Right lobe of liver (tissue), 4 donors: ENCODE results near the gene ATG5.

Experiments
- CTCF ChIP-seq, 4 donors: fragments of 200-600 bp in 3 of 4; fragments of 450-650 bp in 1 of 4; IDR thresholded peaks; one replicate each; pipeline versions ENCODE4 v1.5.1 to v1.8.0; 2016 to 2022; ENCODE audit warnings: antibody characterized with exemption in 4 of 4, mild to moderate bottlenecking in 2 of 4
- POLR2A ChIP-seq: fragments of 450-650 bp; IDR thresholded peaks from one replicate; pipeline ENCODE4 v1.6.1; 2017; ENCODE audit warnings: antibody characterized with exemption, mild to moderate bottlenecking
- donor health status: DM: no; HTN: no; CAD: no.
- donor health status: DM: no; HTN: no; CAD: no.
- donor health status: DM: no; HTN: yes; CAD: no.

- TF ChIP-seq CTCF (IDR thresholded peaks at IDR 0.05) (no peak), POLR2A (no peak)
Measured at GRCh38 chr6:106204961-106205360, 120.6 kb downstream of the ATG5 start.
